Transverse colon (tissue), 4 donors: ENCODE results near the gene LRRC4B. TPM values are rescaled to one million over a fixed set of nuclear protein-coding genes. Genes with fewer than 3 reads are reported as not detected.

Experiments used
- DNase-seq: peaks from one replicate; pipeline ENCODE4 v3.0.0-alpha.2; 2019
- H3K27ac ChIP-seq, 4 donors: fragments of 200-600 bp; sonication (generic); 2 replicates each; pipeline ENCODE4 v1.5.1; 2016 to 2018; ENCODE audit warnings: inconsistent platforms in 4 of 4
- H3K27me3 ChIP-seq: fragments of 200-600 bp; sonication (generic); 2 replicates; pipeline ENCODE4 v1.5.1; 2017; ENCODE audit warnings: inconsistent platforms
- H3K36me3 ChIP-seq, 4 donors: fragments of 200-600 bp; sonication (generic); 2 replicates each; pipeline ENCODE4 v1.5.1; 2017 to 2019; ENCODE audit warnings: inconsistent platforms in 4 of 4
- H3K4me1 ChIP-seq, 4 donors: fragments of 200-600 bp; sonication (generic); 2 replicates each; pipeline ENCODE4 v1.5.1; 2017 to 2020; ENCODE audit warnings: inconsistent platforms in 4 of 4
- H3K4me3 ChIP-seq, 4 donors: fragments of 200-600 bp; sonication (generic); 1 replicate in 1 of 4; 2 replicates in 3 of 4; pipeline versions ENCODE4 v1.5.1 to v1.6.1; 2017 to 2019; ENCODE audit warnings: inconsistent platforms in 4 of 4
- H3K9me3 ChIP-seq, 2 donors: fragments of 200-600 bp; sonication (generic); 2 replicates each; pipeline ENCODE4 v1.5.1; 2017 to 2019; ENCODE audit warnings: inconsistent platforms in 2 of 2
- CTCF ChIP-seq, 5 experiments: fragments of 200-600 bp in 3 of 5; fragments of 450-650 bp in 2 of 5; sonication (generic) in 3 of 5; IDR thresholded peaks; 1 replicate in 2 of 5; 2 replicates in 3 of 5; pipeline ENCODE4 v1.5.1; 2016 to 2017; ENCODE audit warnings: antibody characterized with exemption in 5 of 5, inconsistent platforms in 3 of 5, mild to moderate bottlenecking in 2 of 5, moderate library complexity in 1 of 5
- EP300 ChIP-seq: sonication (generic); formaldehyde crosslinking; IDR thresholded peaks from one replicate; pipeline ENCODE4 v1.6.1; 2017; ENCODE audit warnings: antibody characterized with exemption, low read depth
- POLR2A ChIP-seq: fragments of 450-650 bp; IDR thresholded peaks from one replicate; pipeline ENCODE4 v1.6.1; 2016; ENCODE audit warnings: antibody characterized with exemption, mild to moderate bottlenecking, moderate library complexity
- POLR2AphosphoS5 ChIP-seq, 3 donors: sonication (generic); formaldehyde crosslinking; IDR thresholded peaks; one replicate each; pipeline ENCODE4 v1.6.1; 2016; ENCODE audit warnings: antibody characterized with exemption in 3 of 3
- WGBS, 2 donors: methylation state at CpG; one replicate each; pipeline ENCODE4 v1.1.5; 2018; ENCODE audit warnings: low coverage in 1 of 2; 5-methylcytosine and 5-hydroxymethylcytosine counted together
- in situ Hi-C, 4 donors: fragments of 200-750 bp; cut with MboI; loops; one replicate each; pipeline versions ENCODE4 v1.15.0 to v1.15.1; 2017; ENCODE audit warnings: low sequenced_read_pairs in 3 of 4, low pct_ligation_motif_present in 1 of 4, low pct_unique_long_range_greater_than_20kb in 1 of 4
- intact Hi-C: fragments of 100-400 bp; cut with DNase I; formaldehyde crosslinking; loops from one replicate; pipeline ENCODE4 v1.15.1; 2023; ENCODE audit warnings: low total_unique reads
- total RNA-seq, 4 donors: library from RNA; depleted of rRNA; stranded (reverse); fragments of >200 nt; gene quantifications; one replicate each; pipeline ENCODE4 v1.1.0, GENCODE V29; 2016

The LRRC4B gene
- total RNA-seq, 4 donors from 2014 or later, result 0.37 to 1.4 (median 0.91) TPM

GRCh38 chr19:50497022-50497405 lies 71.2 kb downstream of the LRRC4B start:
- Histone ChIP-seq H3K4me3 (no peak overlapping the region), H3K27me3 (no peaks in the 10 kb centered on the region), H3K27ac (no peak overlapping the region), H3K4me1 (peaks cover 0 to 11% (median 6%) of the 10 kb centered on the region in 4 donors), H3K9me3 (no peaks in the 10 kb centered on the region), H3K36me3 (no peaks in the 10 kb centered on the region)
- no peak for DNase-seq
- 61 to 85% methylated on average over 3 to 8 of the region's 8 CpGs for WGBS, 2 donors
- no peak for TF ChIP-seq CTCF (IDR thresholded peaks at IDR 0.05)
- no peak for TF ChIP-seq POLR2A
- TF ChIP-seq POLR2AphosphoS5 (IDR thresholded peaks at IDR 0.05), result no peak
- no peak for TF ChIP-seq EP300
- intact Hi-C loops, result no loop called here
- in situ Hi-C loops, result no loop called here

GRCh38 chr19:50496189-50497021 lies 71.8 kb downstream of the LRRC4B start:
- intact Hi-C loops (no loop called here), in situ Hi-C loops (no loop called here)
- no peak for TF ChIP-seq POLR2A
- TF ChIP-seq POLR2AphosphoS5 (IDR thresholded peaks at IDR 0.05), result no peak
- TF ChIP-seq CTCF (IDR thresholded peaks at IDR 0.05), result no peak
- TF ChIP-seq EP300, result no peak
- Histone ChIP-seq H3K9me3 (no peaks in the 10 kb centered on the region), H3K4me1 (peaks cover 0 to 9% (median 5%) of the 10 kb centered on the region in 4 donors), H3K36me3 (no peaks in the 10 kb centered on the region), H3K27me3 (peaks cover 2% of the 10 kb centered on the region), H3K4me3 (no peak overlapping the region), H3K27ac (no peak overlapping the region)
- no peak for DNase-seq
- WGBS, 2 donors, result 72 to 73% methylated on average over 14 to 29 of the region's 30 CpGs

- no peak for DNase-seq
- H3K4me1 ChIP-seq, result peaks cover 0 to 4% (median 0%) of the 10 kb centered on the region in 4 donors
- H3K4me3 ChIP-seq, result no peak overlapping the region
- in situ Hi-C loops (no loop called here), intact Hi-C loops (no loop called here)
- H3K36me3 ChIP-seq, result no peaks in the 10 kb centered on the region
- no peak overlapping the region for H3K27ac ChIP-seq
- WGBS, 2 donors, result 81 to 89% methylated on average over 5 of the region's 5 CpGs
- H3K9me3 ChIP-seq, result no peaks in the 10 kb centered on the region
- TF ChIP-seq POLR2AphosphoS5 (IDR thresholded peaks at IDR 0.05) (no peak), CTCF (IDR thresholded peaks at IDR 0.05) (no peak), POLR2A (no peak), EP300 (no peak)
- peaks cover 7% of the 10 kb centered on the region for H3K27me3 ChIP-seq
Measured at GRCh38 chr19:50495020-50495531, 73.2 kb downstream of the LRRC4B start.

- Histone ChIP-seq H3K36me3 (no peaks in the 10 kb centered on the region), H3K27ac (no peak overlapping the region), H3K4me3 (no peak overlapping the region), H3K4me1 (peaks cover 0 to 4% (median 0%) of the 10 kb centered on the region in 4 donors), H3K27me3 (peaks cover 7% of the 10 kb centered on the region), H3K9me3 (no peaks in the 10 kb centered on the region)
- no peak for DNase-seq
- in situ Hi-C loops (no loop called here), intact Hi-C loops (no loop called here)
- 43 to 57% methylated on average over 5 to 7 of the region's 7 CpGs for WGBS, 2 donors
- no peak for TF ChIP-seq POLR2AphosphoS5 (IDR thresholded peaks at IDR 0.05)
- no peak for TF ChIP-seq POLR2A
- no peak for TF ChIP-seq EP300
- TF ChIP-seq CTCF (IDR thresholded peaks at IDR 0.05), result no peak
Measured at GRCh38 chr19:50494186-50495019, 73.8 kb downstream of the LRRC4B start.
